ENCODE results near the gene ENDOD1.

Gene ENDOD1

DNA sequence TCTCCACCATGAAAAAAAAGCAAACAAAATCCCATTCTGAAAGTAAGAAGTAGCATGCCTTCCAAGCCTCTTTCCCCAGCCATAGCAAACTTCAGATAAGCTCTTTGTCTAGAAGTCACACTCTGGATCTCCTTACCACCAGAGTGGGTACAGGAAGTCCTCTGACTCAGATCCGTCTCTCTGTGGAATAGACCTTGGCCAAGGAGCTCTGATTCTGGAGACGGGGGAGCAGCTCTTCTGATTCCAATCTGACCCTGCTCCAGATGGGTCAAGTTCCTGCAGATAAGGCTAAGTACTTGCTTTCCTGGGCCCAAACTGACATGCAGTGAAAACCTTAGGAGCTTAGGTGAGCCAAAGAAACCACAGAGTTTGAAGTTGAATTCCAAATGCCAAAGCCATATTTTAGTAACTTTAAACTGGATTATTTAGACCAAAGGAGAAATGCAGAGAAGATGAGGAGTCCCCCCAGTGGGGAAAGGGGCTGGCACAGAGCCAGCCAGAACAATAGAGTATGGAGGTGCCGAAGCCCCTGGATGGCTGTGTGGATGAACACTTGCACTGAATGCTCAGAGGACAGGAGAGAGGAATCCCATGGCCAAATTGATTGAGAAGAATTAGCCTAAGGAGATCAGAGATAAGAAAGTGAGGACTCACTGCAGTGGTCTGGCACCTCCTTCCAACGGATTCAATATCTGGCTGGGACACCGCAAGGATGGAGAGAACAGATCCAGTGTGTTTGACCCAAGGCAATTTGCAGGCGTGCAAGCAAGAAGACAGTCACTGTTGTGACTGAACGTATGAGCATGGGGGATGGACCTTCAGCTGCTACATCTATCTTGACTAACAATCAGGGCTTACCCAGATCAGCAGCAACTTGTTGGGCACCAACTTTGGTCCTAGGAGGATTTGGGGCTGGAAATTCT is 54.9 kb downstream of the ENDOD1 start:
- DNase-seq: no peak

DNA sequence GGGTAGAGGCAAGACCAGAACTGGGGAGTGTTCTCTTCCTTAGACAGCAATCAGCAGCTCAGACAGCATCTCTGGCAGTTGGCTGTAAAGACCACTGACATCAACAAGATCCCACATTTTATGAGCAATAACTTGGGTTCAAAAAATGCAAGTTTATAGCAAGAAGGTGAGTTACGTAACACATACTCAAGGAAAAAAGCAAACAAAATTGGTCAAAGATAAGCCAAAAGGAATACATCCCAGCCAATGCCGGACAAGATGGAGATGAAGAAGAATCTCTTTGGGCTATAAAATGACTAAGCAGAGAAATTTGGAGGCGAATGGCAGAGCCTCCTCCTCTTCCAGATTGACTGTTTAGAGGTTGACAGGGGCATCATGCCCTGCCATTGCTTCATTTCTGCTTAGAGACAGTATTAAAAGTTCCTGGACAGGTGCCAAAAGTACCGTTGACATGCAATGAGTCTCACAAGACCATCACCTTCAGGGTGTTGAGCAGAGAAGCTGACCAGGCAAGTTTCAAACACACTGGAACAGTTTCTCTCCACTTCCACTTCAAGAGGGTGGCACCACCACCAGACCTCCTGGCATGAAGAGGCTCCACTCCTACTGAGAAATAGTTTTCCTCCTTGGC is 55.9 kb downstream of the ENDOD1 start:
- DNase-seq: no peak

DNA sequence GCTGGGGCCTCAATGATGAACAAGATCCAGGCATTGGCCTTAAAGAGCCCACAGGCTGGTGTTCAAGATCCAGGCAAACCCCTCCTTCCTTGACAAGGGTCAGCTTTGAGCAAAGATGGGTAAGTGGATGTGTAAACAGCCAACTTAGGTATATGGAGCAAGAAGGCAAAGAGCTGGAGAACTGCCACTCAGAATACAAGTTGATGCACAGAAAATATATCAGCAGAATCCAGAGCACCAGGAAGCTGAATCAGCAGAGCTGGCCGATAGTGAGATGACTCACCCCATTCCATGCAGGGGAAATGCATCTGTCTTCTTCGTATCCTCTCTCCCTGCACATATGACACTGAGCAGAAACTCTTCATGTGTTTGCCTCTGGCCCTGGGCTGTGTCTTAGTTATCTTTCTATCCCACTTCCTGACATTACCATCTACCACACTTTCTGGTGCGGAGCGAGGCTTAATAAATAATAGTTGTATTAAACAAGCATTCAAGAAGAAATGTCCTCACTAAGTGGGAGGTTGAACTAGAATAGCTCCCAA is 57.8 kb downstream of the ENDOD1 start:
- no peak for DNase-seq

DNA sequence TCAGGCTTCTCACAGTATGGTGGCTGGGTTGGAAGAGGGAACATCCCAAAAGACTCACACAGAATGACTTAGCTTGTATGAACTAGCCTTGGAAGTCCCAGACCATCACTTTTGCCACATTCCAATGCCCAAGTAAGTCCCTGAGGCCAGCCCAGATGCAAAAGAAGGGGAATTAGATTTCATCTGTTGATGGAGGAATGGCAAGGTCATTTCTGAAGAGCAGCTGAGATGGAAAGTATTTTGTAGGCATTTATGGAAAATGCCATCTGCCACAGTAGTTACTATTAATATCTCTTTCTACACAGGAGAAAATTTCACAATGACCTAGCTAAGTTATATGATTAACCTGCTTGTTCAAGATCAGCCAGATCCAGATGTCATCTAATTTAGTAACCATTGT is 58.8 kb downstream of the ENDOD1 start:
- no peak for DNase-seq

DNA sequence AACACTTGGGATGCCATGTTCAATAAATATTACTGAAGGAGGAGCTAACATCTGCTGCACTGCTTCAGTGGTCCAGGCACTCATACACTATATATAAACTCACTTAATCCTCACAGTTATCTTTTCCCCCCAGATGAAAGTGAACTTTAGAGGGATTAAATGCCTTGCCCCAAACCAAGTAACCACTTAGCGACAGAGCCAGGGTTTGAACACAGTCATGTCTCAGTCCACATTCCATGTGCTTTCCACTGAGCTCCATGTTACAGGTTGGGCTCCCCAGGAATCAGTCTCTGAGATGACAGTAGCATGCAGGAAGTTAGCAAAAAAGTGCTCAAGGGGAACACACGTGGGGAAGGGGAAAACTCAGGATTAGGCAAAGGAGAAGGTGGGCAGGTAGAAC is 59.3 kb downstream of the ENDOD1 start:
- no peak for DNase-seq

GRCh38 chr11:95149651-95150364 is 60.2 kb downstream of the ENDOD1 start:
- DNase-seq: no peak

GRCh38 chr11:95150956-95151684 is 61.5 kb downstream of the ENDOD1 start:
- DNase-seq: peak; percentile 93 to 95

DNA sequence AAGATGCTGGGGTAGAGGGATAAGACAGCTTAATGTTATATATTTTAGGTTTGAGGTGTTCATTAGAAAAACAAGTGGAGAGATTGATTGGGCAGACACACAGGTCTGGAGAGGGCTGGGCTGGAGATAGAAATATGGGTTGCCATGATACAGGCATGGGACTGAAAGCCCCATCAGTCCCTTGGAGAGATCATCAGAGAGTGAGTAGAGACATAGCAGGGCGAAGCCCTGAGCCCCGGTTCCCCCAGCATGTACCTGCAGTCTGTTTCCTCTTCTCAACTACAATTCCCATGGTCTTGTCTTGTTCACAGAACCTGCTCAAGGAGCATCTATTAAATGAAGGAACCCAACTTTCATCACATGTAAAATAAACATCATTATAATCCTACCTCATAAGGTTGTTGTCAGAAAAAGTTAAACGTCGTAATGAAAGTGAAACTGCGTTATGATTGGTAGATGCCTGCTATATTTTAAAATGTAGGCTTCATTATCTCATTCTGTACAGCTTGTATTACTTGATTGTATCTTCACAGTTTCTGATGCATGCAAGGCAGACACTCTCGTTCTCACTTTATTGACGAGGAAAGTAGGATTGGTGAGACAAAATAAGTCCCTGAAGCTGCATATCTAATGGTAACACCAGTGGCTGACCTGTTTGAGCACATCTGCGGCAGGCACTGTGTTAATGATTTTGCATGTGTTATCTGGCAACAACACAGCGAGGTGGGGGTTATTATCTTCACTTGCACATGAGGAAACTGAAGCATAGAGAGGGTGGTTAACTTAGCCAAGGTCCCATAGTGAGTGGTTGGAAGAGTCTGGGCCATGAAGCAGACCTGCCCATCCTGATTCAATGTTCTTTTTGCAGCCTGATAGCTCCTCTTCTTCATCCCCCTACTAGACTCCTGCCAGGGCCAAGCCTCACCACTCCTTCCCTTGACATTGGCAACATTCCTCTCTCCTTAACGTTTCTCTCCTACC is 63.5 kb downstream of the ENDOD1 start:
- peak in 1 of 2 donors; percentile 47 for DNase-seq

- peak in 1 of 2 donors; percentile 21 for DNase-seq
These were observed 64.2 kb downstream of the ENDOD1 start for GRCh38 chr11:95153857-95154246.

DNA sequence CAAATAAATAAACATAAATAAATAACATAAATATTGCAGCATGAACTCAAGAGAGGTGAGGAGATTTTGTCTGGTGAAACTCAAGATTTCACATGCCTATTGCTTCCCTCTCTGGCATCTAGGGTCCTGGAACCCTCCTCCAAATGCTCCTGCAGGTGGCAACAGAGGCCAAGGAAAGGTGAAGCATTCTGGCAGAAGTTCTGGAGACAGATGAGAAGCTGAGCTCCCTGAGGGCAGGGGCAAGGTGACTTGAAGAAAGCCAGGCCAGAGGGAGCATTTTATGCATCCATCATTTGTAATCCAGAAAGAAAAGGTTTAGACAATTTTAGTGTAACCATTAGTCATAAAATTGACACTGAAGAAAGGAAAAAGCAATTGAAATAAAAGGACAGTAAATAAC is 64.9 kb downstream of the ENDOD1 start:
- peak; percentile 74 to 76 for DNase-seq

DNA sequence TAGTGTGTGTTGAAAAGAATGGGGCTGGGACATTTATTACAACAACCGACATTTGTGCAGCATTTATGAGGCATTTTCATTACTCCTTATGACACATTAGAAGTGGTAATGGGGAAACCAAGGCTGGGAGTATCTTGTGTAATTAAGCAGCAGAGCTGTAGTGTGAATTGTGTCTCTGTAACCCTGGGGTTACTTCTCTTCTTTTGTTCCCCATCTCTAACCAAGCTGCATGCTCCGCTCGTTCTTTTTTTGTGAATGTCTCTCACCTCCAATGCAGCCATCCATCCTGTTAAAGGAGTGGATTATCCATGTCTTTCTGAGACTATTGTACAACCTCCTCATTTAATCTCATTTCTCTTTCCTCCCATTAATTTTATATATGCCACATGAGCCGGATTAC is 65.7 kb downstream of the ENDOD1 start:
- no peak for DNase-seq

GRCh38 chr11:95156133-95156721 is 66.6 kb downstream of the ENDOD1 start:
- no peak for DNase-seq

DNA sequence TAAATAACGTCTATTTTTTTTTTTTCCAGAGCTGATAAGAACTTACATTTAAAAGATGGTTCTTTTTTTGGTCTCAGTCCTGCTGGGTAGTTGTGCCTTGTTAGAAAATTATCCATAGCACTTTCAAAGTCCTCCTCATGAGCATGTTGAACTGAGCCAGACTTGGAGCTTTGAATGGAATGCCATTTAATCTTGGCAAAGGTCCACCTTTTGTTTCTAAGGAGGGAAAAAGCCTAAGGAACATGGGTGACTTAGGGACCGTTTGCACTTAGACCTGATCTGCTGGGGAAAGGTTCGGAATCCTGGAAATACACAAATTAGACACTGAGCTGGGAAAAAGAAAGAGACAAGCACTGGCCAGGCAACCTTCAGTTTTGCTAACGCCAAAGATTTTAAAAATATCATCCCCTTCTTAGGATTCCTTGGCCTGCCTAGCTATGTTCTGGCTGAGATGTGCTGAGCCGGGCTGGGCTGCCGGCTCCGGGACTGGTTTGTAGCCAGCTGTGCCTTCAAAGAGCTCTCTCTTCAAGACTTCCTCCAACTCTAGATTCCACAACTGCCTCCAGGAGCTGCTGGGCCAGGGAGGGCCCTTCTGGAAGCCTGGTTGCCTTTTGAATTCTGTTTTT is 67.4 kb downstream of the ENDOD1 start:
- no peak for DNase-seq

- no peak for DNase-seq
These were observed 68.2 kb downstream of the ENDOD1 start for GRCh38 chr11:95157824-95158223.

GRCh38 chr11:95161248-95161647 is 71.6 kb downstream of the ENDOD1 start:
- no peak for DNase-seq

DNA sequence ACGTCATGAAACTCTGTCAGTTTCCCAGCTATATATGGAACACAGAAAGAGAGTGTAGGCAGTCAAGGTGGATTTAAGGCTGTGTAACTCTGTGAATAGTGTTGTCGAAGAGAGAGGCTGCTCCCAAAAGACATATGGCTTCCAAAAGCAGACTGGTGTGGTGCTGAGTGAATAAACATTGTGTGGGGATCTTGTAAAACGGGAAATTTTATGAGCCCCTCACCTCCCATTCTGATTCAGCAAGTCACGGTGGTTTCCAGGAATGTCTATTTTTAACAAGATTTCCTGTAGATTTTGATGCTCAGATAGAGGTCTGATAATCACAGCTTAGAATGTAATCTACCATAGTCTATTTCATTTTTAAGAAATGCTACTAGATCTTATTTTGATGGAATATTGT is 73.5 kb downstream of the ENDOD1 start:
- DNase-seq: no peak

DNA sequence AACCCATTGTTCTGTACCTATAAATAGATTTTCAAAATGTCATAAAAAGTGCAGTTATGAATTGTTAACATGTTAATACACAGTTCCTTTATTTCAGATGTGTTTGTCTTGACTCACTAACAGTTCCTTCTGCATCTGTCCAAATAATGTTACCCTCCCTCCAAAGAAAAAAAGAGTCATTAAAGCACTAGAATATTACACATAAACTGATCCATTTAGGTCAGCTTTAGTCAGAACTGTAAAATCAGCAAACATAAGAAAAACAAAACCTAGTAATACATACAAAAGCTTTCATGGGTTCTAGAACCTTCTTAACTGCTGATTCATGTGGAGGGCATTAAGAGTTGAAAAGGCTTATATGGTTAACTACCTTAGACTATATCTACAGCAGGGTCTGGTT is 76.0 kb downstream of the ENDOD1 start:
- DNase-seq: no peak

DNA sequence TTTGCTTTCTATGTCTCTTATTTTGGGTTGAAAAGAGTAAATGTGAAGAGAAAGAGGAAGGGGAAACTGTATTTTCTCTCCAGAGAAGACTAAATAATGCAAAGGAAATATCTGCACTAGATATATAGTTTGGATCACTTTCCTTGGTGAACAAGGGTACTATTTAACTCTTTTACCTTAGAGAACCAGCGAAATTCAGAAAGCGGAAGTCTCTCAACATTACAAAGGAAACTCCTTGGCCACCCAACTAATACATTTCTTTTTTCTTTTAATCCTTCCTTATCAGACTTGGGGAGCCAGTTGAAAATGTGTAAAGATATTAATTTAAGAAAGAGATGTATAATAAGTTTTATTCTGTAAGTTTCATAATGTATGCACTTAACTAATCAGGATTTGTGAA is 77.1 kb downstream of the ENDOD1 start:
- no peak for DNase-seq

- DNase-seq: no peak
These were observed 80.6 kb downstream of the ENDOD1 start for GRCh38 chr11:95170294-95170693.

DNA sequence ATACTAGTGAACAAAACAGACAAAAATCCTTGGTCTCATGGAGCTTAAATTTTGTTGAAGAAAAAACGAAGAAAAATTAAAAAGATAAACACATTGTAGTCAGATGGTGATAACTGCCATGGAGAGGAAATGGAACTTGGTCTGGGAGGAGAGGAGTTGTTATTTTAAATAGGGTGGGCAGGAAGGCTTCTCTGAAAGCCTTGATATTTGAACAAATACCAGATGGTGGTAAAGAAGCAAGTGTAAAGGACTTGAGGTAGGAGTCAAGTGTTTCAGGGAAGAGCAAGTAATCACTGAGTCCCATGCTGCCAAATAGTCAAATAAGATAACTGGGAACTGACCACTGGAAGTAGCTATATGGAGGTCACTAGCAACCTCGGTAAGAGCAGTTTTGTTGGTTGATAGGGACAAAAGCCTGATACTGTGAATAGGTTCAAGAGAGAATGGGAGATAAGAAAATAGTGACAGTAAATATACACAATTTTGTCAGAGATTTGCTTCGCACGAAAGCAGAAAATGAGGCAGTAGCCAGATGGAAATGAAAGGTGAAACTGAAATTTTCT is 86.3 kb downstream of the ENDOD1 start:
- DNase-seq: no peak

All from CD4-positive, alpha-beta T cell treated with Interleukin-4 for 1 hour (primary cell).